K562 (cell line): Measurements from ENCODE around the gene MPRIP. TPM values are rescaled to one million over a fixed set of nuclear protein-coding genes. Genes with fewer than 3 reads are reported as not detected.

Source experiments
- BRD9 ChIP-seq: fragments of 450-650 bp; IDR thresholded peaks from 2 replicates; pipeline ENCODE4 v1.6.1; 2018; ENCODE audit warnings: low read depth; ENCODE audit not compliant: partially characterized antibody
- ETV1 ChIP-seq: fragments of 450-650 bp; conservative IDR thresholded peaks from 2 replicates; pipeline ENCODE4 v1.6.1; 2016; ENCODE audit warnings: missing genetic modification characterization, control low read depth, low read depth, missing compliant biosample characterization
- GATA2 ChIP-seq: sonication (generic); formaldehyde crosslinking; IDR thresholded peaks from 2 replicates; pipeline ENCODE4 v1.4.0; 2020; ENCODE audit warnings: mild to moderate bottlenecking, missing genetic modification reagents
- HDAC1 ChIP-seq, 2 experiments: fragments of 450-650 bp; IDR thresholded peaks; 2 replicates each; pipeline ENCODE4 v1.6.1; 2016 to 2017; ENCODE audit warnings: inconsistent platforms in 1 of 2, mild to moderate bottlenecking in 1 of 2, moderate library complexity in 1 of 2
- HMG20A ChIP-seq: fragments of 450-650 bp; formaldehyde crosslinking; conservative IDR thresholded peaks from 2 replicates; pipeline ENCODE4 v1.4.0; 2020; ENCODE audit warnings: mild to moderate bottlenecking, mixed read lengths
- SRSF7 ChIP-seq: fragments of 200-400 bp; formaldehyde crosslinking; optimal IDR thresholded peaks from 2 replicates; pipeline ENCODE3; 2017; ENCODE audit warnings: mild to moderate bottlenecking, low read depth, low read length
- TAF7 ChIP-seq: fragments of 450-650 bp; IDR thresholded peaks from 2 replicates; pipeline ENCODE4 v1.6.1; 2016; ENCODE audit warnings: missing genetic modification characterization, missing compliant biosample characterization
- ZEB2 ChIP-seq: fragments of 450-650 bp; IDR thresholded peaks from 2 replicates; pipeline ENCODE4 v1.6.1; 2016
- ZNF561 ChIP-seq: fragments of 450-650 bp; formaldehyde crosslinking; conservative IDR thresholded peaks from 2 replicates; pipeline ENCODE4 v1.4.0; 2020; ENCODE audit warnings: mild to moderate bottlenecking, moderate library complexity
- ZNF583 ChIP-seq: fragments of 250-450 bp; sonication (Bioruptor Pico); IDR thresholded peaks from 2 replicates; pipeline ENCODE4 v1.4.0; 2020
- polyA plus RNA-seq, 8 experiments: library from polyadenylated mRNA; depleted of rRNA in 4 of 8; stranded (reverse) in 5 of 8; unstranded in 3 of 8; fragments of >200 nt; fragmentation: Nextera tagmentation in 2 of 8; fragmentation: Illumina TruSeq in 1 of 8; extraction: Ambion mirVana in 2 of 8; extraction: Trizol in 1 of 8; gene quantifications; 2 replicates each; pipeline versions ENCODE4 v1.2.1 to v1.2.3, GENCODE V29; 2011 to 2014; ENCODE audit warnings: inconsistent platforms in 1 of 8, missing spikeins in 1 of 8
- total RNA-seq, 7 experiments: library from RNA; depleted of rRNA in 6 of 7; stranded (reverse); fragments of >200 nt in 6 of 7; fragmentation: Illumina TruSeq in 2 of 7; extraction: Trizol in 2 of 7; gene quantifications; 2 replicates each; pipeline versions ENCODE4 v1.2.1 to v1.2.3, GENCODE V29; 2011 to 2021; ENCODE audit warnings: low replicate concordance in 1 of 7
- TF ChIP-seq, protein P1 (sequence below), 2 experiments: fragments of 450-650 bp; IDR thresholded peaks; 2 replicates each; pipeline ENCODE4 v1.6.1; 2016
- TF ChIP-seq, protein P2 (sequence below): sonication (generic); formaldehyde crosslinking; IDR thresholded peaks from 2 replicates; pipeline ENCODE4 v1.8.1; 2022; ENCODE audit warnings: missing genetic modification reagents
- TF ChIP-seq, protein P3 (sequence below): fragments of 450-650 bp; IDR thresholded peaks from 2 replicates; pipeline ENCODE4 v1.6.1; 2017; ENCODE audit warnings: mild to moderate bottlenecking, moderate library complexity
- TF ChIP-seq, protein P4 (sequence below): fragments of 250-450 bp; sonication (Bioruptor Pico); IDR thresholded peaks from 2 replicates; pipeline ENCODE4 v1.4.0; 2020; ENCODE audit warnings: mild to moderate bottlenecking
- TF ChIP-seq, protein P5 (sequence below): fragments of 250-450 bp; sonication (Bioruptor Pico); IDR thresholded peaks from 2 replicates; pipeline ENCODE4 v1.4.0; 2020; ENCODE audit warnings: mild to moderate bottlenecking, moderate library complexity, borderline replicate concordance
- TF ChIP-seq, protein P6 (sequence below): IDR thresholded peaks from 3 replicates; pipeline ENCODE4 v1.6.1; 2011; ENCODE audit warnings: borderline replicate concordance, mild to moderate bottlenecking, moderate library complexity; ENCODE audit not compliant: insufficient read length; ENCODE audit errors: extremely low read depth

Gene MPRIP
- total and polyA plus RNA-seq, 9 of the 15 experiments (the other 6 are each of a cell fraction or from before 2014, with no cell fraction given): 10.0 to 72.6 (median 30.1) TPM

DNA sequence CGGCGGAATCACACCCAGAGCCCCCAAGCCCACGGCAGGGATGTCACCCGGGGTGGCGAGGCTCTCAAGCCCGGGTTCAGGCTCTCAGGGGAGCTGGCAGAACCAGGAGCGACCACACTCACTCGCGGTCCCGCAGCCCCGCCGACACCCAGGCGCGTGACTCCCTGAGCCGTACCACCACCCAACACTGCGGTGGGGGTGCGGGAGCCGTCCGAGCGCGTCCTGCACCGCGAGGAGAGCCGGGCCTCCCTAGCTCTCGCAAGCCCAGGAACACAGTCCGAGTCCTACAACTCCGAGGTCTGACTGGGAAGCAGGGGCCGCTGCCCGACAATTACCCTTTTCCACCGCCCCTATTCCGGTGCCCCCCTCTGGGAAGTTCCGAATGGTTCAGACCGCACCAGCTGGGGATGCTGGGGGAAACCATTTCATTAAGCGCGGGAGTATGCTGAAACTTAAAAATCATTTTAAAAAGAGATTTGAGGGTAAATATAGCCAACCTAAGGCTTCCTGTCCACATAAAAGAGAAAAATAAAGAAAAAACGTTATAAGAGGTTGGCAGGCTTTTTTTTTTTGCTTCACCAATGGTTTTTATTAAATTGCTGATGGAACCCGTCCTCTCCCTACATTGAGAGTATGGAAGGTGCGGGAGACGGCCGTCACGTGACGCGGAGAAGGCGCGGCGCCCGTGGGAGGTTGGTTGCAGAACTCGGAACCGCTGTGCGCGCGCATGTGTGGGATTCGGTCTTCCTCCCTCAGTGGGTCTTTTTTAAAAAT, 195.0 kb downstream of the MPRIP start, which contains the start of gene FLCN (continued):
- TF ChIP-seq, protein P1, sequence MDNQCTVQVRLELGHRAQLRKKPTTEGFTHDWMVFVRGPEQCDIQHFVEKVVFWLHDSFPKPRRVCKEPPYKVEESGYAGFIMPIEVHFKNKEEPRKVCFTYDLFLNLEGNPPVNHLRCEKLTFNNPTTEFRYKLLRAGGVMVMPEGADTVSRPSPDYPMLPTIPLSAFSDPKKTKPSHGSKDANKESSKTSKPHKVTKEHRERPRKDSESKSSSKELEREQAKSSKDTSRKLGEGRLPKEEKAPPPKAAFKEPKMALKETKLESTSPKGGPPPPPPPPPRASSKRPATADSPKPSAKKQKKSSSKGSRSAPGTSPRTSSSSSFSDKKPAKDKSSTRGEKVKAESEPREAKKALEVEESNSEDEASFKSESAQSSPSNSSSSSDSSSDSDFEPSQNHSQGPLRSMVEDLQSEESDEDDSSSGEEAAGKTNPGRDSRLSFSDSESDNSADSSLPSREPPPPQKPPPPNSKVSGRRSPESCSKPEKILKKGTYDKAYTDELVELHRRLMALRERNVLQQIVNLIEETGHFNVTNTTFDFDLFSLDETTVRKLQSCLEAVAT (IDR thresholded peaks at IDR 0.05): peak in 1 of 2 experiments; percentile 90; a peak in 2 of 4 replicates
- TF ChIP-seq GATA2 (CRISPR knock-in tag) (no peak), ZNF583 (CRISPR knock-in tag) (no peak), BRD9 (no peak), SRSF7 (no peak), HMG20A (CRISPR knock-in tag) (no peak), ZNF561 (CRISPR knock-in tag) (no peak), ETV1 (peak; percentile 90), HDAC1 (IDR thresholded peaks at IDR 0.05) (peak in 1 of 2 experiments; percentile 59; a peak in 2 of 4 replicates), ZEB2 (no peak), TAF7 (tag) (peak; percentile 78)
- TF ChIP-seq, protein P2, sequence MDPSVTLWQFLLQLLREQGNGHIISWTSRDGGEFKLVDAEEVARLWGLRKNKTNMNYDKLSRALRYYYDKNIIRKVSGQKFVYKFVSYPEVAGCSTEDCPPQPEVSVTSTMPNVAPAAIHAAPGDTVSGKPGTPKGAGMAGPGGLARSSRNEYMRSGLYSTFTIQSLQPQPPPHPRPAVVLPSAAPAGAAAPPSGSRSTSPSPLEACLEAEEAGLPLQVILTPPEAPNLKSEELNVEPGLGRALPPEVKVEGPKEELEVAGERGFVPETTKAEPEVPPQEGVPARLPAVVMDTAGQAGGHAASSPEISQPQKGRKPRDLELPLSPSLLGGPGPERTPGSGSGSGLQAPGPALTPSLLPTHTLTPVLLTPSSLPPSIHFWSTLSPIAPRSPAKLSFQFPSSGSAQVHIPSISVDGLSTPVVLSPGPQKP (CRISPR knock-in tag): no peak
- TF ChIP-seq, protein P3, sequence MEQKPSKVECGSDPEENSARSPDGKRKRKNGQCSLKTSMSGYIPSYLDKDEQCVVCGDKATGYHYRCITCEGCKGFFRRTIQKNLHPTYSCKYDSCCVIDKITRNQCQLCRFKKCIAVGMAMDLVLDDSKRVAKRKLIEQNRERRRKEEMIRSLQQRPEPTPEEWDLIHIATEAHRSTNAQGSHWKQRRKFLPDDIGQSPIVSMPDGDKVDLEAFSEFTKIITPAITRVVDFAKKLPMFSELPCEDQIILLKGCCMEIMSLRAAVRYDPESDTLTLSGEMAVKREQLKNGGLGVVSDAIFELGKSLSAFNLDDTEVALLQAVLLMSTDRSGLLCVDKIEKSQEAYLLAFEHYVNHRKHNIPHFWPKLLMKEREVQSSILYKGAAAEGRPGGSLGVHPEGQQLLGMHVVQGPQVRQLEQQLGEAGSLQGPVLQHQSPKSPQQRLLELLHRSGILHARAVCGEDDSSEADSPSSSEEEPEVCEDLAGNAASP: no peak
- TF ChIP-seq, protein P4, sequence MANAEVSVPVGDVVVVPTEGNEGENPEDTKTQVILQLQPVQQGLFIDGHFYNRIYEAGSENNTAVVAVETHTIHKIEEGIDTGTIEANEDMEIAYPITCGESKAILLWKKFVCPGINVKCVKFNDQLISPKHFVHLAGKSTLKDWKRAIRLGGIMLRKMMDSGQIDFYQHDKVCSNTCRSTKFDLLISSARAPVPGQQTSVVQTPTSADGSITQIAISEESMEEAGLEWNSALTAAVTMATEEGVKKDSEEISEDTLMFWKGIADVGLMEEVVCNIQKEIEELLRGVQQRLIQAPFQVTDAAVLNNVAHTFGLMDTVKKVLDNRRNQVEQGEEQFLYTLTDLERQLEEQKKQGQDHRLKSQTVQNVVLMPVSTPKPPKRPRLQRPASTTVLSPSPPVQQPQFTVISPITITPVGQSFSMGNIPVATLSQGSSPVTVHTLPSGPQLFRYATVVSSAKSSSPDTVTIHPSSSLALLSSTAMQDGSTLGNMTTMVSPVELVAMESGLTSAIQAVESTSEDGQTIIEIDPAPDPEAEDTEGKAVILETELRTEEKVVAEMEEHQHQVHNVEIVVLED (CRISPR knock-in tag): peak; percentile 49; the same call in 1 of the 2 replicates
- TF ChIP-seq, protein P5, sequence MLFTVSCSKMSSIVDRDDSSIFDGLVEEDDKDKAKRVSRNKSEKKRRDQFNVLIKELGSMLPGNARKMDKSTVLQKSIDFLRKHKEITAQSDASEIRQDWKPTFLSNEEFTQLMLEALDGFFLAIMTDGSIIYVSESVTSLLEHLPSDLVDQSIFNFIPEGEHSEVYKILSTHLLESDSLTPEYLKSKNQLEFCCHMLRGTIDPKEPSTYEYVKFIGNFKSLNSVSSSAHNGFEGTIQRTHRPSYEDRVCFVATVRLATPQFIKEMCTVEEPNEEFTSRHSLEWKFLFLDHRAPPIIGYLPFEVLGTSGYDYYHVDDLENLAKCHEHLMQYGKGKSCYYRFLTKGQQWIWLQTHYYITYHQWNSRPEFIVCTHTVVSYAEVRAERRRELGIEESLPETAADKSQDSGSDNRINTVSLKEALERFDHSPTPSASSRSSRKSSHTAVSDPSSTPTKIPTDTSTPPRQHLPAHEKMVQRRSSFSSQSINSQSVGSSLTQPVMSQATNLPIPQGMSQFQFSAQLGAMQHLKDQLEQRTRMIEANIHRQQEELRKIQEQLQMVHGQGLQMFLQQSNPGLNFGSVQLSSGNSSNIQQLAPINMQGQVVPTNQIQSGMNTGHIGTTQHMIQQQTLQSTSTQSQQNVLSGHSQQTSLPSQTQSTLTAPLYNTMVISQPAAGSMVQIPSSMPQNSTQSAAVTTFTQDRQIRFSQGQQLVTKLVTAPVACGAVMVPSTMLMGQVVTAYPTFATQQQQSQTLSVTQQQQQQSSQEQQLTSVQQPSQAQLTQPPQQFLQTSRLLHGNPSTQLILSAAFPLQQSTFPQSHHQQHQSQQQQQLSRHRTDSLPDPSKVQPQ (CRISPR knock-in tag): no peak
- TF ChIP-seq, protein P6, sequence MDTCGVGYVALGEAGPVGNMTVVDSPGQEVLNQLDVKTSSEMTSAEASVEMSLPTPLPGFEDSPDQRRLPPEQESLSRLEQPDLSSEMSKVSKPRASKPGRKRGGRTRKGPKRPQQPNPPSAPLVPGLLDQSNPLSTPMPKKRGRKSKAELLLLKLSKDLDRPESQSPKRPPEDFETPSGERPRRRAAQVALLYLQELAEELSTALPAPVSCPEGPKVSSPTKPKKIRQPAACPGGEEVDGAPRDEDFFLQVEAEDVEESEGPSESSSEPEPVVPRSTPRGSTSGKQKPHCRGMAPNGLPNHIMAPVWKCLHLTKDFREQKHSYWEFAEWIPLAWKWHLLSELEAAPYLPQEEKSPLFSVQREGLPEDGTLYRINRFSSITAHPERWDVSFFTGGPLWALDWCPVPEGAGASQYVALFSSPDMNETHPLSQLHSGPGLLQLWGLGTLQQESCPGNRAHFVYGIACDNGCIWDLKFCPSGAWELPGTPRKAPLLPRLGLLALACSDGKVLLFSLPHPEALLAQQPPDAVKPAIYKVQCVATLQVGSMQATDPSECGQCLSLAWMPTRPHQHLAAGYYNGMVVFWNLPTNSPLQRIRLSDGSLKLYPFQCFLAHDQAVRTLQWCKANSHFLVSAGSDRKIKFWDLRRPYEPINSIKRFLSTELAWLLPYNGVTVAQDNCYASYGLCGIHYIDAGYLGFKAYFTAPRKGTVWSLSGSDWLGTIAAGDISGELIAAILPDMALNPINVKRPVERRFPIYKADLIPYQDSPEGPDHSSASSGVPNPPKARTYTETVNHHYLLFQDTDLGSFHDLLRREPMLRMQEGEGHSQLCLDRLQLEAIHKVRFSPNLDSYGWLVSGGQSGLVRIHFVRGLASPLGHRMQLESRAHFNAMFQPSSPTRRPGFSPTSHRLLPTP: no peak
